22Rv1 (cell line): ENCODE data around the gene ARL2.

Experiments
- ZFX ChIP-seq: fragments of 450-650 bp; IDR thresholded peaks from 2 replicates; pipeline ENCODE4 v1.6.1; 2017; ENCODE audit warnings: antibody characterized with exemption, borderline replicate concordance
- TF ChIP-seq, protein P1 (sequence below): fragments of 450-650 bp; IDR thresholded peaks from 2 replicates; pipeline ENCODE4 v1.5.1; 2017; ENCODE audit warnings: mild to moderate bottlenecking

DNA sequence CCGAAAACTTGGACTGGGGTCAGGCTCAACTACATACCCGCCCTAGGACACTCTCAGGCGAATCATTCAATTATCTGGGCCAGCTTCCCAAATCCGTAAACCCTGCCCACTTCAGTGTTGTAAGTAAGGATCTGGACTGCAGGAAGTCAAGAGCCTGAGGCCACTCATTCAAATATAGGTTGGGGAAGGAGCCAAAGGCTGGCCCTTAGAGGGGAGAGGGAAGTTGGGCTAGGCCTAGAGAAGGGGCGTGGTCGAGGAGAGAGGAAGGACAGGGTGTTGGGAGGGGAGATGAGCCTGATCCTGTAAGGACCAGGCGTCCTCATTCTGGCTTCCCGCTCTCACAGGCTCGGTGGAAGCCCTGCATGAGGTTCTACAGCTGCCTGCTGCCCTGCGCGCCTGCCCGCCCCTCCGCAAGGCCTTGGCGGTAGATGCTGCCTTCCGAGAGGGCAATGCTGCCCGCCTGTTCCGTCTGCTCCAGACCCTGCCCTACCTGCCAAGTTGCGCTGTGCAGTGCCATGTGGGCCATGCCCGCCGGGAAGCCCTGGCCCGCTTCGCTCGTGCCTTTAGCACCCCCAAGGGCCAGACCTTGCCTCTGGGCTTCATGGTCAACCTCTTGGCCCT, 30.0 kb downstream of the ARL2 start:
- TF ChIP-seq, protein P1, sequence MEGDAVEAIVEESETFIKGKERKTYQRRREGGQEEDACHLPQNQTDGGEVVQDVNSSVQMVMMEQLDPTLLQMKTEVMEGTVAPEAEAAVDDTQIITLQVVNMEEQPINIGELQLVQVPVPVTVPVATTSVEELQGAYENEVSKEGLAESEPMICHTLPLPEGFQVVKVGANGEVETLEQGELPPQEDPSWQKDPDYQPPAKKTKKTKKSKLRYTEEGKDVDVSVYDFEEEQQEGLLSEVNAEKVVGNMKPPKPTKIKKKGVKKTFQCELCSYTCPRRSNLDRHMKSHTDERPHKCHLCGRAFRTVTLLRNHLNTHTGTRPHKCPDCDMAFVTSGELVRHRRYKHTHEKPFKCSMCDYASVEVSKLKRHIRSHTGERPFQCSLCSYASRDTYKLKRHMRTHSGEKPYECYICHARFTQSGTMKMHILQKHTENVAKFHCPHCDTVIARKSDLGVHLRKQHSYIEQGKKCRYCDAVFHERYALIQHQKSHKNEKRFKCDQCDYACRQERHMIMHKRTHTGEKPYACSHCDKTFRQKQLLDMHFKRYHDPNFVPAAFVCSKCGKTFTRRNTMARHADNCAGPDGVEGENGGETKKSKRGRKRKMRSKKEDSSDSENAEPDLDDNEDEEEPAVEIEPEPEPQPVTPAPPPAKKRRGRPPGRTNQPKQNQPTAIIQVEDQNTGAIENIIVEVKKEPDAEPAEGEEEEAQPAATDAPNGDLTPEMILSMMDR: no peak
- no peak for TF ChIP-seq ZFX
